Hypothalamus (tissue), 51 donors: ENCODE measurements around the gene SGMS2.

Experiments
- DNase-seq, 51 donors: peaks; one replicate each; lab custom pipeline; 2025; lab: John Stamatoyannopoulos, UW

SGMS2 gene

GRCh38 chr4:107862658-107863057 lies 37.9 kb downstream of the SGMS2 start:
- DNase-seq, result no peak

- no peak for DNase-seq
Observed at GRCh38 chr4:107863416-107863815, 38.7 kb downstream of the SGMS2 start.

- DNase-seq, result no peak
Observed at GRCh38 chr4:107863850-107864371, 39.2 kb downstream of the SGMS2 start.

GRCh38 chr4:107866726-107867125 lies 42.0 kb downstream of the SGMS2 start:
- DNase-seq, result no peak

- DNase-seq, result no peak
Observed at GRCh38 chr4:107870236-107870635, 45.5 kb downstream of the SGMS2 start.

- no peak for DNase-seq
Observed at GRCh38 chr4:107870916-107871786, 46.4 kb downstream of the SGMS2 start.

- no peak for DNase-seq
Observed at GRCh38 chr4:107874024-107874423, 49.3 kb downstream of the SGMS2 start.

- no peak for DNase-seq
Observed at GRCh38 chr4:107876099-107876498, 51.4 kb downstream of the SGMS2 start.

- DNase-seq, result no peak
Observed at GRCh38 chr4:107877361-107877760, 52.6 kb downstream of the SGMS2 start.

- no peak for DNase-seq
Observed at GRCh38 chr4:107885865-107886264, 61.1 kb downstream of the SGMS2 start.

GRCh38 chr4:107888237-107888636 lies 63.5 kb downstream of the SGMS2 start:
- no peak for DNase-seq

- no peak for DNase-seq
Observed at GRCh38 chr4:107890779-107891178, 66.0 kb downstream of the SGMS2 start.

GRCh38 chr4:107891299-107891698 lies 66.6 kb downstream of the SGMS2 start:
- DNase-seq, result no peak

GRCh38 chr4:107893171-107894137 lies 68.7 kb downstream of the SGMS2 start:
- no peak for DNase-seq

- no peak for DNase-seq
Observed at GRCh38 chr4:107894138-107894603, 69.4 kb downstream of the SGMS2 start.

GRCh38 chr4:107896158-107896645 lies 71.5 kb downstream of the SGMS2 start:
- no peak for DNase-seq

GRCh38 chr4:107896646-107897045 lies 71.9 kb downstream of the SGMS2 start:
- DNase-seq, result no peak

GRCh38 chr4:107897823-107898222 lies 73.1 kb downstream of the SGMS2 start:
- DNase-seq, result no peak

GRCh38 chr4:107900067-107900466 lies 75.3 kb downstream of the SGMS2 start:
- no peak for DNase-seq

- no peak for DNase-seq
Observed at GRCh38 chr4:107900508-107900907, 75.8 kb downstream of the SGMS2 start.
